GM12878 (cell line): ENCODE data around the gene BCL2. TPM values are rescaled to one million over a fixed set of nuclear protein-coding genes. Genes with fewer than 3 reads are reported as not detected.

Source experiments
- ATF7 ChIP-seq: fragments of 450-650 bp; IDR thresholded peaks from 2 replicates; pipeline ENCODE4 v1.6.1; 2016; ENCODE audit warnings: low read depth, mild to moderate bottlenecking
- BHLHE40 ChIP-seq, 2 experiments: fragments of 450-650 bp in 1 of 2; IDR thresholded peaks; 2 replicates each; pipeline ENCODE4 v1.6.1; 2011 to 2017; ENCODE audit warnings: low read depth in 2 of 2, borderline replicate concordance in 1 of 2, improper control_type of control experiment in 1 of 2, low read length in 1 of 2, mild to moderate bottlenecking in 1 of 2
- EZH2 ChIP-seq: IDR thresholded peaks from 2 replicates; pipeline ENCODE4 v1.6.1; 2012; ENCODE audit warnings: low read depth, mild to moderate bottlenecking, control low read depth, inconsistent platforms, low read length, borderline replicate concordance; ENCODE audit not compliant: control insufficient read depth
- FOXK2 ChIP-seq: fragments of 450-650 bp; IDR thresholded peaks from 2 replicates; pipeline ENCODE4 v1.6.1; 2017; ENCODE audit warnings: mild to moderate bottlenecking, moderate library complexity
- IKZF1 ChIP-seq: fragments of 450-650 bp; conservative IDR thresholded peaks from 2 replicates; pipeline ENCODE4 v1.6.1; 2017; ENCODE audit warnings: antibody characterized with exemption, mild to moderate bottlenecking
- KAT2A ChIP-seq: conservative IDR thresholded peaks from 2 replicates; pipeline ENCODE4 v1.6.1; 2011; ENCODE audit warnings: low read depth, low read length; ENCODE audit not compliant: control insufficient read depth
- KDM1A ChIP-seq: fragments of 200-600 bp; sonication (generic); IDR thresholded peaks from 2 replicates; pipeline ENCODE4 v1.6.1; 2016; ENCODE audit warnings: borderline replicate concordance
- MEF2B ChIP-seq: fragments of 450-650 bp; IDR thresholded peaks from 2 replicates; pipeline ENCODE4 v1.6.1; 2018; ENCODE audit warnings: mild to moderate bottlenecking, moderate library complexity; ENCODE audit not compliant: partially characterized antibody, poor library complexity, severe bottlenecking
- MTA3 ChIP-seq: IDR thresholded peaks from 2 replicates; pipeline ENCODE4 v1.6.1; 2012; ENCODE audit warnings: low read length, inconsistent platforms, borderline replicate concordance
- POLR2AphosphoS2 ChIP-seq: IDR thresholded peaks from 2 replicates; pipeline ENCODE4 v1.6.1; 2011; ENCODE audit warnings: low read depth, mild to moderate bottlenecking, low read length, improper control_type of control experiment, moderate library complexity
- RB1 ChIP-seq: fragments of 450-650 bp; formaldehyde crosslinking; IDR thresholded peaks from 2 replicates; pipeline ENCODE4 v1.6.1; 2017; ENCODE audit warnings: mild to moderate bottlenecking, borderline replicate concordance
- RCOR1 ChIP-seq: conservative IDR thresholded peaks from 2 replicates; pipeline ENCODE4 v1.6.1; 2012; ENCODE audit warnings: low read depth, low read length, improper control_type of control experiment
- SREBF1 ChIP-seq: IDR thresholded peaks from 2 replicates; pipeline ENCODE4 v1.6.1; 2012; ENCODE audit warnings: mild to moderate bottlenecking, low read length
- TCF3 ChIP-seq: IDR thresholded peaks from 2 replicates; pipeline ENCODE4 v1.6.1; 2012; ENCODE audit warnings: low read depth, mild to moderate bottlenecking, low read length, borderline replicate concordance; ENCODE audit not compliant: insufficient read depth
- ZSCAN29 ChIP-seq: fragments of 450-650 bp; IDR thresholded peaks from 2 replicates; pipeline ENCODE4 v1.6.1; 2017; ENCODE audit warnings: mild to moderate bottlenecking, moderate library complexity
- polyA plus RNA-seq, 11 experiments: library from polyadenylated mRNA; depleted of rRNA in 4 of 11; unstranded in 6 of 11; stranded (reverse) in 5 of 11; fragments of >200 nt; fragmentation: Nextera tagmentation in 4 of 11; fragmentation: Illumina TruSeq in 1 of 11; extraction: Ambion mirVana in 4 of 11; extraction: Trizol in 1 of 11; gene quantifications; 1 replicate in 1 of 11; 2 replicates in 10 of 11; pipeline versions ENCODE4 v1.2.1 to v1.2.3, GENCODE V29; 2011 to 2016; ENCODE audit warnings: inconsistent platforms in 2 of 11, missing spikeins in 2 of 11, low read depth in 1 of 11
- total RNA-seq, 4 experiments: library from RNA; depleted of rRNA in 3 of 4; stranded (reverse); fragments of >200 nt in 3 of 4; fragmentation: Illumina TruSeq in 1 of 4; extraction: Trizol in 1 of 4; gene quantifications; 2 replicates each; pipeline versions ENCODE4 v1.2.1 to v1.2.3, GENCODE V29; 2013 to 2021
- TF ChIP-seq, protein P1 (sequence below): fragments of 450-650 bp; conservative IDR thresholded peaks from 2 replicates; pipeline ENCODE4 v1.6.1; 2017; ENCODE audit warnings: mild to moderate bottlenecking, moderate library complexity
- TF ChIP-seq, protein P2 (sequence below): fragments of 450-650 bp; formaldehyde crosslinking; IDR thresholded peaks from 2 replicates; pipeline ENCODE4 v1.4.0; 2020; ENCODE audit warnings: mild to moderate bottlenecking, moderate library complexity
- TF ChIP-seq, protein P3 (sequence below): fragments of 150-350 bp; IDR thresholded peaks from 2 replicates; pipeline ENCODE4 v1.6.1; 2014; ENCODE audit warnings: mild to moderate bottlenecking, low read depth, low read length

BCL2 gene
- total and polyA plus RNA-seq, 10 of the 15 experiments (the other 5 are each of a cell fraction or from before 2014, with no cell fraction given) = 4.1 to 47.8 (median 19.3) TPM

DNA sequence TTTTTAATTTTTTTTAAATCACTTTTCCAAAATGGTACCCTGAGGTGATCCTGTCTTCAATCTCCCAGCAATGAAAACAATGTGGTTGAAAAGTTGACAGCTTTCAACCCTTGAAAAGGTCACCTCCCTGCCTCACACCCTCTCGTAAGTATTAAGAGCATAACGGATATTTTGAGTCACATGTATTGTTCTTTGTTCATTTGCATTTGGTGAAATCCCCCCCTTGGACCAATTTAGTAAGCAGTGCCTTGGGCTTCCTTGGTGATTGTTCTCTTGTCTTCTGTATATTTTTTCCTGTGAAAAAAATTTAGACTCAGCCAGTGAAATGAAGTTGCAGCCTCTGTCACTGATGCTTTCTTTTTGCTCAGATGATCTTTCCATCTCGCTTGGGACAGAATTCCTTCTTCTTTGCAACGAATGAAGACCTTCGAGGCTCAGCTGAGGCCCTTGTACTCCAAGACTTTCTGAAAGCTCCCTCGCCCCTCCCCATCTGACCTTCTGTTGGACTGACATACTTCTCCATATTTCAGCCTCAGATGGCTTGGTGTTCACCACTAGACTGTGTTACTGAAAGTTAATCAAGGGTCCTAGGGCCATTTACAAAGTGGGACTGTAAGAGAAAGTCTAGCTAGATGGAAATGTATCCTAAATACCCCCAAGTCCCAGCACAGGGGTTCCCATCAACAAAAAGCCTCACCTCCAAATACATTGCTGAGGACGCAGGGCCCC is 158.4 kb downstream of the BCL2 start (continued):
- TF ChIP-seq KAT2A (no peak), MTA3 (no peak), MEF2B (no peak), RCOR1 (no peak), RB1 (0 out of 2 replicates have a peak, but pooled peaks have one; percentile 52), IKZF1 (no peak), SREBF1 (no peak), BHLHE40 (IDR thresholded peaks at IDR 0.05; ENCODE audit: borderline replicate concordance in 1 of 2, low read depth in 2 of 2, low read length in 1 of 2) (peak in 1 of 2 experiments; percentile 92; a peak in 2 of 4 replicates), FOXK2 (no peak), POLR2AphosphoS2 (0 out of 2 replicates have a peak, but pooled peaks have one; percentile 26), ZSCAN29 (no peak), ATF7 (peak; percentile 51), EZH2 (no peak), KDM1A (no peak), TCF3 (0 out of 2 replicates have a peak, but pooled peaks have one; percentile 38)
- TF ChIP-seq, protein P1, sequence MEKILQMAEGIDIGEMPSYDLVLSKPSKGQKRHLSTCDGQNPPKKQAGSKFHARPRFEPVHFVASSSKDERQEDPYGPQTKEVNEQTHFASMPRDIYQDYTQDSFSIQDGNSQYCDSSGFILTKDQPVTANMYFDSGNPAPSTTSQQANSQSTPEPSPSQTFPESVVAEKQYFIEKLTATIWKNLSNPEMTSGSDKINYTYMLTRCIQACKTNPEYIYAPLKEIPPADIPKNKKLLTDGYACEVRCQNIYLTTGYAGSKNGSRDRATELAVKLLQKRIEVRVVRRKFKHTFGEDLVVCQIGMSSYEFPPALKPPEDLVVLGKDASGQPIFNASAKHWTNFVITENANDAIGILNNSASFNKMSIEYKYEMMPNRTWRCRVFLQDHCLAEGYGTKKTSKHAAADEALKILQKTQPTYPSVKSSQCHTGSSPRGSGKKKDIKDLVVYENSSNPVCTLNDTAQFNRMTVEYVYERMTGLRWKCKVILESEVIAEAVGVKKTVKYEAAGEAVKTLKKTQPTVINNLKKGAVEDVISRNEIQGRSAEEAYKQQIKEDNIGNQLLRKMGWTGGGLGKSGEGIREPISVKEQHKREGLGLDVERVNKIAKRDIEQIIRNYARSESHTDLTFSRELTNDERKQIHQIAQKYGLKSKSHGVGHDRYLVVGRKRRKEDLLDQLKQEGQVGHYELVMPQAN = no peak
- TF ChIP-seq, protein P2, sequence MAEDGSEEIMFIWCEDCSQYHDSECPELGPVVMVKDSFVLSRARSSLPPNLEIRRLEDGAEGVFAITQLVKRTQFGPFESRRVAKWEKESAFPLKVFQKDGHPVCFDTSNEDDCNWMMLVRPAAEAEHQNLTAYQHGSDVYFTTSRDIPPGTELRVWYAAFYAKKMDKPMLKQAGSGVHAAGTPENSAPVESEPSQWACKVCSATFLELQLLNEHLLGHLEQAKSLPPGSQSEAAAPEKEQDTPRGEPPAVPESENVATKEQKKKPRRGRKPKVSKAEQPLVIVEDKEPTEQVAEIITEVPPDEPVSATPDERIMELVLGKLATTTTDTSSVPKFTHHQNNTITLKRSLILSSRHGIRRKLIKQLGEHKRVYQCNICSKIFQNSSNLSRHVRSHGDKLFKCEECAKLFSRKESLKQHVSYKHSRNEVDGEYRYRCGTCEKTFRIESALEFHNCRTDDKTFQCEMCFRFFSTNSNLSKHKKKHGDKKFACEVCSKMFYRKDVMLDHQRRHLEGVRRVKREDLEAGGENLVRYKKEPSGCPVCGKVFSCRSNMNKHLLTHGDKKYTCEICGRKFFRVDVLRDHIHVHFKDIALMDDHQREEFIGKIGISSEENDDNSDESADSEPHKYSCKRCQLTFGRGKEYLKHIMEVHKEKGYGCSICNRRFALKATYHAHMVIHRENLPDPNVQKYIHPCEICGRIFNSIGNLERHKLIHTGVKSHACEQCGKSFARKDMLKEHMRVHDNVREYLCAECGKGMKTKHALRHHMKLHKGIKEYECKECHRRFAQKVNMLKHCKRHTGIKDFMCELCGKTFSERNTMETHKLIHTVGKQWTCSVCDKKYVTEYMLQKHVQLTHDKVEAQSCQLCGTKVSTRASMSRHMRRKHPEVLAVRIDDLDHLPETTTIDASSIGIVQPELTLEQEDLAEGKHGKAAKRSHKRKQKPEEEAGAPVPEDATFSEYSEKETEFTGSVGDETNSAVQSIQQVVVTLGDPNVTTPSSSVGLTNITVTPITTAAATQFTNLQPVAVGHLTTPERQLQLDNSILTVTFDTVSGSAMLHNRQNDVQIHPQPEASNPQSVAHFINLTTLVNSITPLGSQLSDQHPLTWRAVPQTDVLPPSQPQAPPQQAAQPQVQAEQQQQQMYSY (CRISPR knock-in tag) = 0 out of 2 replicates have a peak, but pooled peaks have one; percentile 23
- TF ChIP-seq, protein P3, sequence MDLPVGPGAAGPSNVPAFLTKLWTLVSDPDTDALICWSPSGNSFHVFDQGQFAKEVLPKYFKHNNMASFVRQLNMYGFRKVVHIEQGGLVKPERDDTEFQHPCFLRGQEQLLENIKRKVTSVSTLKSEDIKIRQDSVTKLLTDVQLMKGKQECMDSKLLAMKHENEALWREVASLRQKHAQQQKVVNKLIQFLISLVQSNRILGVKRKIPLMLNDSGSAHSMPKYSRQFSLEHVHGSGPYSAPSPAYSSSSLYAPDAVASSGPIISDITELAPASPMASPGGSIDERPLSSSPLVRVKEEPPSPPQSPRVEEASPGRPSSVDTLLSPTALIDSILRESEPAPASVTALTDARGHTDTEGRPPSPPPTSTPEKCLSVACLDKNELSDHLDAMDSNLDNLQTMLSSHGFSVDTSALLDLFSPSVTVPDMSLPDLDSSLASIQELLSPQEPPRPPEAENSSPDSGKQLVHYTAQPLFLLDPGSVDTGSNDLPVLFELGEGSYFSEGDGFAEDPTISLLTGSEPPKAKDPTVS = no peak
